ENCODE measurements around the gene NUPR1.
"Not testable (repeated sequence)": the region's sequence is repeated elsewhere in the genome, so short reads cannot be mapped to it uniquely, and the experiment has no call there.

The NUPR1 gene

GRCh38 chr16:28497861-28498599 lies 40.7 kb downstream of the NUPR1 start:
- DNase-seq = no peak

- DNase-seq = no peak
Measured at GRCh38 chr16:28497386-28497785, 41.4 kb downstream of the NUPR1 start.

DNA sequence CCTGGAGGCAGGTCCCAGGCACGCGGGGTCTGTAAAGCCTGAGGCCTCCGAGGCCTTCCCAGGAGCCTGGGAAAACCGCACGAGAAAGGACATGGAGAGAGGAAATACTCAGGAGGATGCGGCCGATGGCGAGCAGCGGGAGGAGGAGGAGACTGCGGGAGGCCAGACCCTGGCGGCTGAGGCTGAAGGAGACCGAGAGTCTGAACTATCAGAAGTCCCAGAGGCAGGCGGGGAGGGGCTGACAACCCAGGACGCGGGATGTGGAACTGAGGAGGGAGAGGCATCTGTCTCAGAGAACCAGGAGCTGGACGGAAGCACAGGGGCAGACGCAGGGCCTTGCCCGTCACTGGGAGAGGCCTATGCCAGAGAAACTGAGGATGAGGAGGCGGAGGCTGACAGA lies 41.9 kb downstream of the NUPR1 start:
- no peak for DNase-seq

DNA sequence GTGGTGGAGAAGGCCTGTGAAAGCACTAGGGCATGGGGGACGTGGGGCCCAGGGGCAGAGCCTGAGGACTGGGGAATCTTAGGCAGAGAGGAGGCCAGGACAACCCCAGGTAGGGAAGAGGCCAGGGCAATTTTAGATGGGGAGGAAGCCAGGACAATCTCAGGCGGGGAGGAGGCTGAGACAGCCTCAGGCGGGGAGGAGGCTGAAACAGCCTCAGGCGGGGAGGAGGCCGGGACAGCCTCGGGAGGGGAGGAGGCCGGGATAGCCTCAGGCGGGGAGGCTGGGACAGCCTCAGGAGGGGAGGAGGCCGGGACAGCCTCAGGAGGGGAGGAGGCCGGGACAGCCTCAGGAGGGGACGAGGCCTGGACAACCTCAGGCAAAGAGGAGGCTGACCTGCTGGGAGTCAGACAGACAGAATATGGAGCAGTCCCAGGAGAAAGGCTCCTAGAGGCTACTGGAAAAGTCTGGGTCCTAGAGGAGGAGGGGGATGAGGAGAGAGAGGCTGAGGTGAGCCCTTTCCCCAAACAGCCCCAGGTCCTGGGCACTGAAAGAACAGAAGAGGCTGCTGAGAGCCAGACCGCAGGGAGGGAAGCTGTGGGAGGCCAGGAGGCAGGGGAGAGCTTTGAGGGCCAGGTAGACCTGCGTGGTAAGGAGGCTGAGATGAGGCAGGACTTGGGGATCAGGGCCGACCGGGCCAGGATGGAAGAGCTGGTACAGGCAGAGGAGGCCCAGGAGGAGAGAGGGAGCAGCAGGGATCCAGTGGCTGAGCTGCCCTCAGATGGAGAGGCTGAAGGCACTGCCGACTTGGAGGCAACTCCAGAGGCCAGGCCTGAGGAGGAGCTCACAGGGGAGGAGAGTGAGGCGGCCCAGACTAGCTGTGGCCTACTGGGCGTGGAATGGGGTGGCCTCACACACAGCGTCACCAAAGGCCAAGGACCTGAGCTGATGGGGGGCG lies 42.7 kb downstream of the NUPR1 start:
- no peak for DNase-seq

DNA sequence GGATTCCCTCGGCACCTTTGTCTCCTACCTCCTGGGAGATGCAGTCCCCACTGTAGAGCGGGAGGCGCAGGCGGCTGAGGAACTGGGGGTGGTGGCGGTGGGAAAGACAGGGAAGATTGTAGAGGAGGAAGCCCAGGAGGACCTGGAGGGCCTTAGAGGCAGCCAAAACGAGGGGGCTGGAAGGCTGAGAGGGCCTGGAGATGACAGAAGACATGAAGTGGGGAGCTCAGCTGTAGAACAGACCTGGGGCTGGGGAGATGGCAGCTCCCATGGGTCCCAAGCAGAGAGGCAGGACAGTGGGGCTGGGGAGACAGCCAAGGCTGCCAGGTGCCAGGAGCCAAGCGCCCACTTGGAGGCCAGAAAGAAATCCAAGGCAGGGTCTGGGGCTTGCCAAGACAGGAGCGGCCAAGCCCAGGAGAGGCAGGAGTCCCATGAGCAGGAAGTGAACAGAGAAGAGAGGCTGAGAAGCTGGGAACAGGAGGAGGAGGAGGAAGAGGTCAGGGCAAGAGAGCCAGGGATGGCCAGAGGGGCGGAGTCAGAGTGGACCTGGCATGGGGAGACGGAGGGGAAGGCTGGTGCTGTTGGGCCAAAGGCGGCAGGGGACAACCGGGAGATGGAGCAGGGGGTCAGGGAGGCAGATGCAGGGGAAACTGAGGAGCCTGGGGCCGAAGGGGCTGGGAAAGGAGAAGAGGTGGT lies 43.5 kb downstream of the NUPR1 start:
- no peak for DNase-seq

DNA sequence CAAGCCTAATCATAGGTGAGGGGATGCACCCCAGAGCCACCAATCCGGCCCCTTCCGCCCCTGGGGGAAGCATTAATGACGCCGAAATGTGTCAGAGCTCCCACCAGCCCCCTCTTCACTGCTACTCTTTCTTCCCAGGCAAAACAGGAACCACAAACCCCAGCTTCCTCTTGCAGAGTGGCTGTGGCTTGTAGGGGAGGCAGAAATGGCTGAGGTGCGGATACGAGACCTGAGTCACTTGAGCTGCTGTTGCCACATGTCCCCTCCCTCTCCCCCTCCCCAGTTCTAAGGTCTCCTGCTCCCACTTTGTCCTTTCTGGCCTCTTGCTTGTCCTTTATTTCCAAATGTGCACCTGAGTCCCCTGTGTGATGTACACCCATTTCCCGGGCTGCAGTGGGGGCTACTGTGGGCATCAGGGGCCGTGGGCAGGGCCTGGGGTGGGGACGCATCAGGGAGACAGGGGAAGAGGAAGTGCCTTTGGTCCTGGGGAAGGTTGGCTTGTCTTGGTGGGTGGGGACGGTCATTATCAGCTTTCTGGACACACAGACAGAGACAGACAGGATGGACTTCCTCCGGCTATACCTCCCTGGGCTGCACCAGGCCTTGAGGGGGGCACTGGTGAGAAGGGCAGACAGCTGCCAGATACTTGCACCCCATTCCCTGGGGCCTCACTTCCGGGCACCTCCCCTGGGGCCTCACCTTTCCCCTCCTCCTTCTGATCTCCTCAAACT lies 44.5 kb downstream of the NUPR1 start, which contains the start of gene APOBR:
Gene APOBR, plus strand, starts transcription at position 523 of the 731 bp plus-strand sequence. Its CDS starts 39 bp downstream, at position 562.
- DNase-seq = peak; percentile 77 to 86

DNA sequence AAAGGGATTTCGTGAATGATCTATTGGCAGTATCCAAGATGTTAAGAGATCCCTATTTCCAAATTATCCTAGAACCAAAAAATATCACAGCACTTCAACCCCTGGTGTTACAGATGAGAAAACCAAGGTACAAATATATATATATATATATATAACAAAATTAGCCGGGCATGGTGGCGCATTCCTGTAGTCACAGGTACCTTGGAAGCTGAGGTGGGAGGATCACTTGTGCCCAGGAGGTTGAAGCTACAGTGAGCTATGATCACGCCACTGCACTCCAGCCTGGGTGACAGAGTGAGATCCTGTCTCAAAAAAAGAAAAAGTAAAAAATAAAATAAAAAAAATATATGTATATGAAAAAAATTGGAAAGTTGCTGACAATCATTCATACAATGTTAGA lies 46.3 kb downstream of the NUPR1 start:
- no peak for DNase-seq

DNA sequence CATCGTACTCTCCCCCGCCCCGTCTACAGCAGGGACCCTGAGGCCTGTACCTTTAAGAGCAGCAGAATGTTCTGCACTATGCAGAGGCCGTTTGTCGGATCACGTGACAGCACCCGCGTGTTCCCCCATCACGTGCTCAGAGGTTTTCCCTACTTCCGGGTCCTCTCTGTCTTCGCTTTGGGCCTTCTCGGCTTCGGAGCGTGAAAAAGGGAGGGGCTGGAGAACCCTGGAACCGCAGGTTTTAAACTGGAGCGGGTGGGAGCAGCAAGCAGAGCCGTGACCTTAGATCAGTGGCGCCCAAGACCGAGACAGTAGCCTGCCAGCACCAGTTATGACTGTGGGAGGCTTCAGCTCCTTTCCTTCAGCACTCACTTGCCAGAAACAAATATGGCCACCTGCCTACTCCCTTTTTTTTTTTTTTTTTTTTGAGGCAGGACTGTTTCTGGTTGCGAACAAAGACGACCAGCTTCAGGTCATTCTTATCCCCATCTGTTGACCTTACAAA lies 46.8 kb downstream of the NUPR1 start, which contains the start of gene CLN3:
Gene CLN3, minus strand, starts transcription at position 105 of the 505 bp plus-strand sequence. CDS start 315 bp downstream, outside the sequence.
- peak; percentile 83 to 87 for DNase-seq

DNA sequence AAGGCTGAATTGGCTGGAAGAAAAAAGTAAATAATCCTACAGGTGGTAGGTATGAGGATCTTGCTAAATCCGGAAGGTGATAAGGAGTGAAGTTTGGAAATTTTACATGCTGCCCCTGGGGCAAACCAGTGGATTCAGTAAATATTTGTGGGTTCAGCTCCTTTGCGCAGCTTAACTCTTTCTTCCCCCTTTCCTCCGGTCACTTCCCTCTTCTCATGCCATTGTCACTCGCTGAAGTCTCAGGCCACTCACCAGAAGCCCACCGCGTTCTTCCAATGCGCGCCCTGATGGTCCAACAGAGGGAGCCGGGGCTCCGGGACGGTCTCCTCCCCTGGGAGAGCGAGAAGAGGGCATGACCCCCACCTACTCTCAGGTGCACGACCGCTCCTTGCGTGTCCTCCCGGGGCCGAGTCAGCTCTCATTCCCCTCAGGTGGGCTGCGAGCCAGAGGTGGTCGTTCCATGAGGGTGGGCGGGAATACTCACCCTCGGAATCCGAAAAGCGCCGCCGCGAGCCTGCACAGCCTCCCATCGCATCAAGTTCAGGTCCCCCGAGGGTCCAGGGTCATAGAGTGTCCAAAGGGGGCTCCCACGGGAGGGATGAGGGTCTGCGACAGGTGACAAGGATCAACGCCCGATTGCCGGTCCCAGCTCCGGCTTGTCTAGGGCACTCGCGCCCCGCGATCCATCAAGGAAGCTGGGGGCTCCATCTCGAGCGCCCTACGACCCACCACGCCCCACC lies 47.4 kb downstream of the NUPR1 start:
- DNase-seq = peak; percentile 23 to 30

GRCh38 chr16:28486266-28486665 lies 52.5 kb downstream of the NUPR1 start:
- DNase-seq = no peak

DNA sequence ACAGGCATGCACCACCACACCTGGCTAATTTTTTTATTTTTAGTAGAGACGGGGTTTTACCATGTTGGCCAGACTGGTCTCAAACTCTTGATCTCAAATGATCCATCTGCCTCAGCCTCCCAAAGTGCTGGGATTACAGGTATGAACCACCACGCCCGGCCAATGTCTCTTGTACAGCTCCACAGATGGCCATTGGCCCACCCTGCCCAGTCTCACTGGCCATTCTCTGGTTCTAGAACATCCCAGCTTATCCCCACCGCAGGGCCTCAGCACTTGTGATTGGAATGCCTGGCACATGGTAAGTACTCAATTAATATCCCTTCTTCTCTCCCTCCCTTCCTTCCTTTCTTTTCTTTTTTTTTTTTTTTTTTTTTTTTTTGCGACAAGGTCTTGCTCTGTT lies 55.4 kb downstream of the NUPR1 start:
- DNase-seq = not testable (repeated sequence)
